Osteoblast (primary cell): ENCODE measurements around the gene FOXJ2. TPM values are rescaled to one million over a fixed set of nuclear protein-coding genes. Genes with fewer than 3 reads are reported as not detected.
"Not testable (repeated sequence)": the region's sequence is repeated elsewhere in the genome, so short reads cannot be mapped to it uniquely, and the experiment has no call there.

Experiments used
- DNase-seq: peaks from one replicate; pipeline ENCODE4 v3.0.0; 2011; ENCODE audit warnings: low spot score, mixed read lengths; ENCODE audit not compliant: insufficient read length; ENCODE audit errors: missing footprints
- H2AFZ ChIP-seq: 2 replicates; pipeline ENCODE4 v1.6.0; 2011; ENCODE audit warnings: mild to moderate bottlenecking, low read length
- H3K27ac ChIP-seq: 2 replicates; pipeline ENCODE4 v1.5.1; 2011; ENCODE audit warnings: mild to moderate bottlenecking, low read depth, low read length, moderate library complexity
- H3K27me3 ChIP-seq: 2 replicates; pipeline ENCODE4 v1.6.0; 2012; ENCODE audit warnings: mild to moderate bottlenecking, control low read depth, inconsistent platforms, low read length, moderate library complexity; ENCODE audit not compliant: insufficient read depth
- H3K36me3 ChIP-seq: 2 replicates; pipeline ENCODE4 v1.5.1; 2011; ENCODE audit warnings: mild to moderate bottlenecking, low read length, control low read depth, moderate library complexity; ENCODE audit not compliant: insufficient read depth
- H3K4me1 ChIP-seq: 2 replicates; pipeline ENCODE4 v1.5.1; 2011; ENCODE audit warnings: mild to moderate bottlenecking, low read length, control low read depth, moderate library complexity; ENCODE audit not compliant: insufficient read depth
- H3K4me2 ChIP-seq: 2 replicates; pipeline ENCODE4 v1.6.0; 2011; ENCODE audit warnings: mild to moderate bottlenecking, low read length; ENCODE audit not compliant: insufficient read depth
- H3K4me3 ChIP-seq: fragments of 200-600 bp; sonication (generic); 3 replicates; pipeline ENCODE4 v1.5.1; 2012; ENCODE audit warnings: mild to moderate bottlenecking, low read length, inconsistent platforms; ENCODE audit not compliant: insufficient read depth
- H3K79me2 ChIP-seq: 2 replicates; pipeline ENCODE4 v1.6.0; 2012; ENCODE audit warnings: mild to moderate bottlenecking, low read length, control low read depth, inconsistent platforms; ENCODE audit not compliant: insufficient read depth
- H3K9me3 ChIP-seq: 2 replicates; pipeline ENCODE4 v1.5.1; 2011; ENCODE audit warnings: low read depth, low read length, control low read depth
- H4K20me1 ChIP-seq: 2 replicates; pipeline ENCODE4 v1.6.0; 2012; ENCODE audit warnings: mild to moderate bottlenecking, low read length, control low read depth; ENCODE audit not compliant: insufficient read depth
- CTCF ChIP-seq: IDR thresholded peaks from 2 replicates; pipeline ENCODE4 v1.5.1; 2011; ENCODE audit warnings: mild to moderate bottlenecking, low read depth, low read length, moderate library complexity; ENCODE audit errors: extremely low read depth
- total RNA-seq: library from RNA; depleted of rRNA; stranded (reverse); fragments of >200 nt; gene quantifications from 2 replicates; pipeline ENCODE4 v1.2.3, GENCODE V29; 2012

Gene FOXJ2
- total RNA-seq, 1 donor, result 10.5 TPM

- H3K4me2 ChIP-seq, result no peak overlapping the region
- TF ChIP-seq CTCF, result no peak
- H3K79me2 ChIP-seq, result no peaks in the 10 kb centered on the region
- H3K27me3 ChIP-seq, result no peaks in the 10 kb centered on the region
- no peak for DNase-seq
- no peak overlapping the region for H3K27ac ChIP-seq
- no peaks in the 10 kb centered on the region for H3K36me3 ChIP-seq
- H4K20me1 ChIP-seq, result no peaks in the 10 kb centered on the region
- H3K4me3 ChIP-seq, result no peak overlapping the region
- H3K4me1 ChIP-seq, result peaks cover 10% of the 10 kb centered on the region
- no peaks in the 10 kb centered on the region for H3K9me3 ChIP-seq
- H2AFZ ChIP-seq, result no peak overlapping the region
These were observed 37.1 kb downstream of the FOXJ2 start for GRCh38 chr12:8069582-8069981.

GRCh38 chr12:8071820-8072219 is 39.3 kb downstream of the FOXJ2 start:
- not testable (repeated sequence) for H3K27ac ChIP-seq, H3K4me1 ChIP-seq, H3K79me2 ChIP-seq, H3K27me3 ChIP-seq, H3K9me3 ChIP-seq, DNase-seq, H2AFZ ChIP-seq, H3K36me3 ChIP-seq, H4K20me1 ChIP-seq, H3K4me2 ChIP-seq, H3K4me3 ChIP-seq

DNA sequence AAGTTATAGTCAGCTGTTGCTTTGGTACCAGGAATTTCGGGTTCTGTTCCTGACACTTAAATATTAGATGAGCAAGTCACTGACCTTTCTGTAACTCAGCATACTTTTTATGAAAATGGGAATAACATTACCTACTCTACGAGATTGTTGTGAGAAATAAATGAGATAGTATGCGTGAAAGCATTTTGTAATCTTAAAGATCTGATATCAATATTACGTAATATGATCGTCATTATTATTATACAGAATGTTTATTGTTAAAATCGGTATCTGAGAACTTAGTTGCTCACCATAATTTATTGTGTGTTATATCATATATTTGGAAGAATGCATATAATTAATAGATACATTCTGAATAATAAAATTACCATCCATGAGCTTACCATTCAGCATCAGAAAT is 43.4 kb downstream of the FOXJ2 start:
- no peak for DNase-seq
- peaks cover 6% of the 10 kb centered on the region for H3K4me1 ChIP-seq
- H3K4me3 ChIP-seq, result no peak overlapping the region
- H3K9me3 ChIP-seq, result no peaks in the 10 kb centered on the region
- H3K4me2 ChIP-seq, result no peak overlapping the region
- H3K79me2 ChIP-seq, result no peaks in the 10 kb centered on the region
- TF ChIP-seq CTCF, result no peak
- no peak overlapping the region for H3K27ac ChIP-seq
- no peaks in the 10 kb centered on the region for H3K27me3 ChIP-seq
- no peaks in the 10 kb centered on the region for H3K36me3 ChIP-seq
- no peak overlapping the region for H2AFZ ChIP-seq
- H4K20me1 ChIP-seq, result no peaks in the 10 kb centered on the region

- H3K4me2 ChIP-seq, result no peak overlapping the region
- no peaks in the 10 kb centered on the region for H3K9me3 ChIP-seq
- DNase-seq, result no peak
- H3K4me3 ChIP-seq, result no peak overlapping the region
- H3K27me3 ChIP-seq, result no peaks in the 10 kb centered on the region
- H3K79me2 ChIP-seq, result peaks cover 2% of the 10 kb centered on the region
- no peaks in the 10 kb centered on the region for H3K36me3 ChIP-seq
- no peak for TF ChIP-seq CTCF
- H4K20me1 ChIP-seq, result no peaks in the 10 kb centered on the region
- H3K4me1 ChIP-seq, result peaks cover 10% of the 10 kb centered on the region
- no peak overlapping the region for H2AFZ ChIP-seq
- no peak overlapping the region for H3K27ac ChIP-seq
These were observed 43.9 kb downstream of the FOXJ2 start for GRCh38 chr12:8076366-8076765.
